ENCODE results near the gene MCUB. TPM values are rescaled to one million over a fixed set of nuclear protein-coding genes. Genes with fewer than 3 reads are reported as not detected.

Gene MCUB
- total and polyA plus RNA-seq, 9 of the 15 experiments (the other 6 are each of a cell fraction or from before 2014, with no cell fraction given) = 1.4 to 21.5 (median 5.4) TPM

DNA sequence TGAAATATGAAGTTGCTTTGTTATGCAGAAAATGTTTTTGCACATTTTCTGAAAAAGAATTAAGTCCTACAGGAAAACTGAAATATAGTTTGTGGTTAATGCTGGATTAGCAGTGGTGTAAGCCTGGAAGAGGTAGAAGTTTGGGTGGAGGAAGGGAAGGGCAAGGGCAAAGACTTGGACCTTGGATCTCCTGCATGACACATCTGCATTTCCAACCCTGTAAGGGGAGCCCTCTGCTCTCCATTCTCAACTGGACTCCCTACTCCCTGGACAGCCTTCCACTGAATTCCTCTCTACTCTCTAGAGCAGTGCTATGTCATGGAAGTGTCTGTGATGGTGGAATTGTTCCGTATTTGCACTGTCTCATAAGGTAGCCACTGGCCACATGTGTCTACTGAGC lies 138.6 kb downstream of the MCUB start:
- Histone ChIP-seq H3K9me1 (ENCODE audit: control insufficient read depth, insufficient read depth, low read length) (no peaks in the 10 kb centered on the region), H2AFZ (ENCODE audit: low read depth, low read length) (no peak overlapping the region), H3K27me3 (ENCODE audit: control insufficient read depth in 2 of 2, insufficient read depth in 2 of 2, low read length in 2 of 2) (no peaks in the 10 kb centered on the region), H3K27ac (ENCODE audit: extremely low read depth, low read depth, low read length) (no peak overlapping the region), H3K4me3 (no peak overlapping the region), H3K4me1 (replicated peaks in 1 of 2; ENCODE audit: control insufficient read depth in 2 of 2, insufficient read depth in 2 of 2, low read length in 2 of 2) (peaks cover 12 to 22% of the 10 kb centered on the region in 2 experiments), H3K9ac (ENCODE audit: insufficient read depth in 1 of 2, low read depth in 2 of 2, low read length in 2 of 2) (no peak overlapping the region), H3K4me2 (ENCODE audit: insufficient read depth, low read length) (no peak overlapping the region), H3K36me3 (ENCODE audit: control insufficient read depth, insufficient read depth, low read length) (peaks cover 44% of the 10 kb centered on the region), H3K79me2 (ENCODE audit: control insufficient read depth, insufficient read depth, low read length) (peaks cover 34% of the 10 kb centered on the region), H4K20me1 (replicated peaks; ENCODE audit: control insufficient read depth, insufficient read depth, low read length) (no peaks in the 10 kb centered on the region; the same call in 1 of the 2 replicates), H3K9me3 (replicated peaks; ENCODE audit: control insufficient read depth, insufficient read depth, low read depth, low read length) (no peaks in the 10 kb centered on the region)
- ATAC-seq = no peak
- ChIA-PET POLR2A (no interaction called here), CTCF (ENCODE audit: low intra/inter-chr PET ratio) (no interaction called here)
- WGBS (ENCODE audit: insufficient coverage, low coverage, missing lambda C conversion rate) = 93% methylated on average over 1 of the region's 1 CpG
- BruUV-seq (replicated peaks) = no TSS peak
- DNase-seq (ENCODE audit: extremely low read depth in 1 of 4, low spot score in 3 of 4) = no peak
- no peak for FAIRE-seq
- in situ Hi-C loops (cut with MboI) = no loop called here
- intact Hi-C loops (cut with micrococcal nuclease) = no loop called here
- TF ChIP-seq HDAC6 (IDR thresholded peaks at IDR 0.05; ENCODE audit: low read depth, low read length) (no peak), ZNF561 (CRISPR knock-in tag; conservative IDR thresholded peaks at IDR 0.05) (no peak), TAL1 (IDR thresholded peaks at IDR 0.05) (no peak), PPARD (CRISPR knock-in tag; IDR thresholded peaks at IDR 0.05) (no peak), SREBF1 (IDR thresholded peaks at IDR 0.05; ENCODE audit: borderline replicate concordance, low read depth, low read length) (no peak), DACH1 (IDR thresholded peaks at IDR 0.05; ENCODE audit: partially characterized antibody) (no peak), SMAD2 (IDR thresholded peaks at IDR 0.05; ENCODE audit: low read depth, low read length) (no peak)
- TF ChIP-seq, protein P1, sequence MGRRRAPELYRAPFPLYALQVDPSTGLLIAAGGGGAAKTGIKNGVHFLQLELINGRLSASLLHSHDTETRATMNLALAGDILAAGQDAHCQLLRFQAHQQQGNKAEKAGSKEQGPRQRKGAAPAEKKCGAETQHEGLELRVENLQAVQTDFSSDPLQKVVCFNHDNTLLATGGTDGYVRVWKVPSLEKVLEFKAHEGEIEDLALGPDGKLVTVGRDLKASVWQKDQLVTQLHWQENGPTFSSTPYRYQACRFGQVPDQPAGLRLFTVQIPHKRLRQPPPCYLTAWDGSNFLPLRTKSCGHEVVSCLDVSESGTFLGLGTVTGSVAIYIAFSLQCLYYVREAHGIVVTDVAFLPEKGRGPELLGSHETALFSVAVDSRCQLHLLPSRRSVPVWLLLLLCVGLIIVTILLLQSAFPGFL (CRISPR knock-in tag; IDR thresholded peaks at IDR 0.05) = no peak
- TF ChIP-seq, protein P2, sequence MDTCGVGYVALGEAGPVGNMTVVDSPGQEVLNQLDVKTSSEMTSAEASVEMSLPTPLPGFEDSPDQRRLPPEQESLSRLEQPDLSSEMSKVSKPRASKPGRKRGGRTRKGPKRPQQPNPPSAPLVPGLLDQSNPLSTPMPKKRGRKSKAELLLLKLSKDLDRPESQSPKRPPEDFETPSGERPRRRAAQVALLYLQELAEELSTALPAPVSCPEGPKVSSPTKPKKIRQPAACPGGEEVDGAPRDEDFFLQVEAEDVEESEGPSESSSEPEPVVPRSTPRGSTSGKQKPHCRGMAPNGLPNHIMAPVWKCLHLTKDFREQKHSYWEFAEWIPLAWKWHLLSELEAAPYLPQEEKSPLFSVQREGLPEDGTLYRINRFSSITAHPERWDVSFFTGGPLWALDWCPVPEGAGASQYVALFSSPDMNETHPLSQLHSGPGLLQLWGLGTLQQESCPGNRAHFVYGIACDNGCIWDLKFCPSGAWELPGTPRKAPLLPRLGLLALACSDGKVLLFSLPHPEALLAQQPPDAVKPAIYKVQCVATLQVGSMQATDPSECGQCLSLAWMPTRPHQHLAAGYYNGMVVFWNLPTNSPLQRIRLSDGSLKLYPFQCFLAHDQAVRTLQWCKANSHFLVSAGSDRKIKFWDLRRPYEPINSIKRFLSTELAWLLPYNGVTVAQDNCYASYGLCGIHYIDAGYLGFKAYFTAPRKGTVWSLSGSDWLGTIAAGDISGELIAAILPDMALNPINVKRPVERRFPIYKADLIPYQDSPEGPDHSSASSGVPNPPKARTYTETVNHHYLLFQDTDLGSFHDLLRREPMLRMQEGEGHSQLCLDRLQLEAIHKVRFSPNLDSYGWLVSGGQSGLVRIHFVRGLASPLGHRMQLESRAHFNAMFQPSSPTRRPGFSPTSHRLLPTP (IDR thresholded peaks at IDR 0.05; ENCODE audit: borderline replicate concordance, extremely low read depth, insufficient read length) = no peak
- TF ChIP-seq, protein P3, sequence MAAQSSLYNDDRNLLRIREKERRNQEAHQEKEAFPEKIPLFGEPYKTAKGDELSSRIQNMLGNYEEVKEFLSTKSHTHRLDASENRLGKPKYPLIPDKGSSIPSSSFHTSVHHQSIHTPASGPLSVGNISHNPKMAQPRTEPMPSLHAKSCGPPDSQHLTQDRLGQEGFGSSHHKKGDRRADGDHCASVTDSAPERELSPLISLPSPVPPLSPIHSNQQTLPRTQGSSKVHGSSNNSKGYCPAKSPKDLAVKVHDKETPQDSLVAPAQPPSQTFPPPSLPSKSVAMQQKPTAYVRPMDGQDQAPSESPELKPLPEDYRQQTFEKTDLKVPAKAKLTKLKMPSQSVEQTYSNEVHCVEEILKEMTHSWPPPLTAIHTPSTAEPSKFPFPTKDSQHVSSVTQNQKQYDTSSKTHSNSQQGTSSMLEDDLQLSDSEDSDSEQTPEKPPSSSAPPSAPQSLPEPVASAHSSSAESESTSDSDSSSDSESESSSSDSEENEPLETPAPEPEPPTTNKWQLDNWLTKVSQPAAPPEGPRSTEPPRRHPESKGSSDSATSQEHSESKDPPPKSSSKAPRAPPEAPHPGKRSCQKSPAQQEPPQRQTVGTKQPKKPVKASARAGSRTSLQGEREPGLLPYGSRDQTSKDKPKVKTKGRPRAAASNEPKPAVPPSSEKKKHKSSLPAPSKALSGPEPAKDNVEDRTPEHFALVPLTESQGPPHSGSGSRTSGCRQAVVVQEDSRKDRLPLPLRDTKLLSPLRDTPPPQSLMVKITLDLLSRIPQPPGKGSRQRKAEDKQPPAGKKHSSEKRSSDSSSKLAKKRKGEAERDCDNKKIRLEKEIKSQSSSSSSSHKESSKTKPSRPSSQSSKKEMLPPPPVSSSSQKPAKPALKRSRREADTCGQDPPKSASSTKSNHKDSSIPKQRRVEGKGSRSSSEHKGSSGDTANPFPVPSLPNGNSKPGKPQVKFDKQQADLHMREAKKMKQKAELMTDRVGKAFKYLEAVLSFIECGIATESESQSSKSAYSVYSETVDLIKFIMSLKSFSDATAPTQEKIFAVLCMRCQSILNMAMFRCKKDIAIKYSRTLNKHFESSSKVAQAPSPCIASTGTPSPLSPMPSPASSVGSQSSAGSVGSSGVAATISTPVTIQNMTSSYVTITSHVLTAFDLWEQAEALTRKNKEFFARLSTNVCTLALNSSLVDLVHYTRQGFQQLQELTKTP (IDR thresholded peaks at IDR 0.05; ENCODE audit: low read depth in 1 of 2, partially characterized antibody in 2 of 2) = no peak
- TF ChIP-seq, protein P4, sequence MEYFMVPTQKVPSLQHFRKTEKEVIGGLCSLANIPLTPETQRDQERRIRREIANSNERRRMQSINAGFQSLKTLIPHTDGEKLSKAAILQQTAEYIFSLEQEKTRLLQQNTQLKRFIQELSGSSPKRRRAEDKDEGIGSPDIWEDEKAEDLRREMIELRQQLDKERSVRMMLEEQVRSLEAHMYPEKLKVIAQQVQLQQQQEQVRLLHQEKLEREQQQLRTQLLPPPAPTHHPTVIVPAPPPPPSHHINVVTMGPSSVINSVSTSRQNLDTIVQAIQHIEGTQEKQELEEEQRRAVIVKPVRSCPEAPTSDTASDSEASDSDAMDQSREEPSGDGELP (CRISPR knock-in tag; IDR thresholded peaks at IDR 0.05; ENCODE audit: borderline replicate concordance) = no peak
